Adrenal gland (tissue), 5 donors: ENCODE results near the gene TOX3.

Source experiments
- POLR2A ChIP-seq, 2 donors: fragments of 450-650 bp; IDR thresholded peaks; one replicate each; pipeline ENCODE4 v1.6.1; 2017; ENCODE audit warnings: antibody characterized with exemption in 2 of 2, mild to moderate bottlenecking in 2 of 2, moderate library complexity in 1 of 2
- TF ChIP-seq, protein P1 (sequence below), 6 experiments: fragments of 450-650 bp in 4 of 6; fragments of 200-600 bp in 2 of 6; sonication (generic) in 1 of 6; IDR thresholded peaks; 1 replicate in 5 of 6; 2 replicates in 1 of 6; pipeline versions ENCODE4 v1.5.1 to v1.8.0; 2016 to 2021; ENCODE audit warnings: antibody characterized with exemption in 6 of 6, mild to moderate bottlenecking in 2 of 6, moderate library complexity in 1 of 6
- donor health status: DM: no; HTN: no; CAD: no.

DNA sequence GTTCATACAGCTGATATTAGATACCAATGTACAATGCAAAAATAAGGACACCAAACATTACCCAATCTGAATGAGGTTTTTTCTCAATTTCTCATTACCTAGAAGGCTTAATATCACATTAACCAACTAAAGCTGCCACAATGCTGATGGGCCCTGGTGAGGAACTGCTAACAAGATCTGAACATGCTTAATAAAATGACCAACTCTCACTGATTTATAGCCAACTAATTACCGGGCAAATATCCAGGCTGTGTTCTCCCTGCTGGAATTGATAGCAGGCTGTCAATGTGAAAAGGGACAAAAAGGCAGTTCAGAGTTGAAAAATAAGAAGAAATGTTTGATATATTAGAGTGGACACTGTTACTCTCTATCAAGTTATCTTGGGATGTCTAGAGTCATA lies 124.6 kb downstream of the TOX3 start:
- TF ChIP-seq POLR2A (IDR thresholded peaks at IDR 0.05): no peak
- TF ChIP-seq, protein P1, sequence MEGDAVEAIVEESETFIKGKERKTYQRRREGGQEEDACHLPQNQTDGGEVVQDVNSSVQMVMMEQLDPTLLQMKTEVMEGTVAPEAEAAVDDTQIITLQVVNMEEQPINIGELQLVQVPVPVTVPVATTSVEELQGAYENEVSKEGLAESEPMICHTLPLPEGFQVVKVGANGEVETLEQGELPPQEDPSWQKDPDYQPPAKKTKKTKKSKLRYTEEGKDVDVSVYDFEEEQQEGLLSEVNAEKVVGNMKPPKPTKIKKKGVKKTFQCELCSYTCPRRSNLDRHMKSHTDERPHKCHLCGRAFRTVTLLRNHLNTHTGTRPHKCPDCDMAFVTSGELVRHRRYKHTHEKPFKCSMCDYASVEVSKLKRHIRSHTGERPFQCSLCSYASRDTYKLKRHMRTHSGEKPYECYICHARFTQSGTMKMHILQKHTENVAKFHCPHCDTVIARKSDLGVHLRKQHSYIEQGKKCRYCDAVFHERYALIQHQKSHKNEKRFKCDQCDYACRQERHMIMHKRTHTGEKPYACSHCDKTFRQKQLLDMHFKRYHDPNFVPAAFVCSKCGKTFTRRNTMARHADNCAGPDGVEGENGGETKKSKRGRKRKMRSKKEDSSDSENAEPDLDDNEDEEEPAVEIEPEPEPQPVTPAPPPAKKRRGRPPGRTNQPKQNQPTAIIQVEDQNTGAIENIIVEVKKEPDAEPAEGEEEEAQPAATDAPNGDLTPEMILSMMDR (IDR thresholded peaks at IDR 0.05): no peak
